Measurements from ENCODE around the gene COL19A1. TPM values are rescaled to one million over a fixed set of nuclear protein-coding genes. Genes with fewer than 3 reads are reported as not detected.
"Not testable (repeated sequence)": the region's sequence is repeated elsewhere in the genome, so short reads cannot be mapped to it uniquely, and the experiment has no call there.

The COL19A1 gene
- total RNA-seq, 1 donor from 2014 or later, result not detected

GRCh38 chr6:69887714-69888345, 21.5 kb downstream of the COL19A1 start:
- Histone ChIP-seq H3K4me3 (ENCODE audit: low read depth, low read length) (no peak overlapping the region), H3K27me3 (ENCODE audit: control insufficient read depth, insufficient read depth, low read length) (no peaks in the 10 kb centered on the region), H3K36me3 (ENCODE audit: control insufficient read depth, insufficient read depth, low read length) (no peaks in the 10 kb centered on the region)
- DNase-seq (ENCODE audit: low read depth) (no peak), FAIRE-seq (no peak)
- no peak for TF ChIP-seq CTCF (IDR thresholded peaks at IDR 0.05; ENCODE audit: insufficient read depth, low read length, severe bottlenecking)

GRCh38 chr6:69888482-69889233, 22.3 kb downstream of the COL19A1 start:
- no peak for FAIRE-seq
- no peak overlapping the region for H3K4me3 ChIP-seq (ENCODE audit: low read depth, low read length)
- no peaks in the 10 kb centered on the region for H3K36me3 ChIP-seq (ENCODE audit: control insufficient read depth, insufficient read depth, low read length)
- no peak for TF ChIP-seq CTCF (IDR thresholded peaks at IDR 0.05; ENCODE audit: insufficient read depth, low read length, severe bottlenecking)
- no peak for DNase-seq (ENCODE audit: low read depth)
- H3K27me3 ChIP-seq (ENCODE audit: control insufficient read depth, insufficient read depth, low read length), result no peaks in the 10 kb centered on the region

GRCh38 chr6:69889234-69889974, 23.0 kb downstream of the COL19A1 start:
- DNase-seq (ENCODE audit: low read depth); H3K27me3 ChIP-seq (ENCODE audit: control insufficient read depth, insufficient read depth, low read length); H3K36me3 ChIP-seq (ENCODE audit: control insufficient read depth, insufficient read depth, low read length); FAIRE-seq; H3K4me3 ChIP-seq (ENCODE audit: low read depth, low read length): not testable (repeated sequence)

- not testable (repeated sequence) for H3K27me3 ChIP-seq (ENCODE audit: control insufficient read depth, insufficient read depth, low read length); H3K36me3 ChIP-seq (ENCODE audit: control insufficient read depth, insufficient read depth, low read length); FAIRE-seq; DNase-seq (ENCODE audit: low read depth); H3K4me3 ChIP-seq (ENCODE audit: low read depth, low read length)
These were observed 26.2 kb downstream of the COL19A1 start for GRCh38 chr6:69892561-69892960.

GRCh38 chr6:69893266-69893665, 26.9 kb downstream of the COL19A1 start:
- DNase-seq (ENCODE audit: low read depth); FAIRE-seq; H3K4me3 ChIP-seq (ENCODE audit: low read depth, low read length); H3K36me3 ChIP-seq (ENCODE audit: control insufficient read depth, insufficient read depth, low read length); H3K27me3 ChIP-seq (ENCODE audit: control insufficient read depth, insufficient read depth, low read length): not testable (repeated sequence)

- Histone ChIP-seq H3K27me3 (ENCODE audit: control insufficient read depth, insufficient read depth, low read length) (no peaks in the 10 kb centered on the region), H3K36me3 (ENCODE audit: control insufficient read depth, insufficient read depth, low read length) (no peaks in the 10 kb centered on the region), H3K4me3 (ENCODE audit: low read depth, low read length) (no peak overlapping the region)
- peak; percentile 94 for DNase-seq (ENCODE audit: low read depth)
- FAIRE-seq, result no peak
- no peak for TF ChIP-seq CTCF (IDR thresholded peaks at IDR 0.05; ENCODE audit: insufficient read depth, low read length, severe bottlenecking)
These were observed 28.4 kb downstream of the COL19A1 start for GRCh38 chr6:69894578-69895347.

GRCh38 chr6:69895396-69895795, 29.0 kb downstream of the COL19A1 start:
- no peak for TF ChIP-seq CTCF (IDR thresholded peaks at IDR 0.05; ENCODE audit: insufficient read depth, low read length, severe bottlenecking)
- H3K27me3 ChIP-seq (ENCODE audit: control insufficient read depth, insufficient read depth, low read length), result no peaks in the 10 kb centered on the region
- no peak for FAIRE-seq
- no peaks in the 10 kb centered on the region for H3K36me3 ChIP-seq (ENCODE audit: control insufficient read depth, insufficient read depth, low read length)
- DNase-seq (ENCODE audit: low read depth), result no peak
- no peak overlapping the region for H3K4me3 ChIP-seq (ENCODE audit: low read depth, low read length)

Measured in bronchial epithelial cell (primary cell).